Measurements from ENCODE around the gene S100A12. TPM values are rescaled to one million over a fixed set of nuclear protein-coding genes. Genes with fewer than 3 reads are reported as not detected.

Gene S100A12
- total RNA-seq, 1 donor from 2014 or later = 1.2 TPM

DNA sequence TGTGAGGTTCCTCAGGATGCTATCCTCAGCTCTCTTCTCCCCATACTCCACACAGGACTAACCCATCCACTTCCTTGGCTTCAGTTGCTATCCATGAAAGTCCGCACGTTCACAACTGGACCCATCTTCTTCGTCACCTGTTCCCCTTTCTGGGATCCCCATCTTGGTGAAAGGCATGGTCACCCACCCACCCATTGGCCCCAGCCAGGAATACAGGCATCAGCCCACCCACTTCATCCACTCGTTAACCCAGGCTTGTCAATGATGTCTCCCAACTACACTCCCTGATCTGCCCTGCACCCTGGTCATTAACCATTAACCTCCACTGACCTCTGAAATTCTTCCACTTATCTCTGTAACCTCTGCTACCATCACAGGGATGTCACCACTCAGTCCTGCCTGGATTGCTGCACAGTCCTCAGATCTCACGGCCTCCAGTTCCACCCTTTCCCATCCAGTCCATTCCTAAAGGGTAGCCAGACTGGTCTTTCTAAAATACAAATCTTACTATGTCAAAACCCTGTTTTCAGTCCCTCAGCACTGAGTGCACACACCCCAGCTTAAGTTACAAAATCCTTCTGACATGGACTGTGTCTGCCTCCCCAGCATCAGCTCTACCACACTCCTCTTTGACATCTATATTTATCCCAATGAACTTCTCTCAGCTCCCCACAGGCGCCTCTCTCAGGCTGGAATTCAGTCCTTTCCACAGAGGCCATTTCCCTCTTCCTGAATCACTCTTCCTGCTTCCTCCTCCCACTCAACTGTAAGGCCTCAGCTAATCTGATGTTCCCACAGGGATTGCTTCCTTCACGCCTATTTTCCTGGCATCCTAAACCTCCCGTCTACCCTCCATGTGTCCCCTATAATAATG lies 37.2 kb downstream of the S100A12 start:
- DNase-seq (ENCODE audit: low spot score) (no peak), ATAC-seq (no peak)

DNA sequence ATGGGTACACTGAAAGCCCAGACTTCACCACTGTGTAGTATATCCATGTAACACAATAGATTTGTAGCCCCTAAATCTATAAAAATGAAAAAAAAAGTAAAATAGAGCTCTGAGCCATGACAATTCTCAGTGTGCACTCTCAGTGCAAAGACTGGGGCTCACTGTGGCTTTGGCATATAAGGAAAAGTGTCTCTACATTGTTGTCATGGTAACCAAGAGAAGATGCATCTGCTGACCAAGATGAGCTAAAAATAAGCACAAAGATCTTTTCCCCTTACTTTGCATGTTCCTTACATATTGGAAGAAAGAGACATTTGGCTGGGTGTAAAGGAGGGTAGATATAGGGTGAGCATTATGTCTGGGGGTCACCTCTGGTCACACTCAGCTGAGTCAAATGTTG lies 38.8 kb downstream of the S100A12 start:
- DNase-seq (ENCODE audit: low spot score) = no peak

DNA sequence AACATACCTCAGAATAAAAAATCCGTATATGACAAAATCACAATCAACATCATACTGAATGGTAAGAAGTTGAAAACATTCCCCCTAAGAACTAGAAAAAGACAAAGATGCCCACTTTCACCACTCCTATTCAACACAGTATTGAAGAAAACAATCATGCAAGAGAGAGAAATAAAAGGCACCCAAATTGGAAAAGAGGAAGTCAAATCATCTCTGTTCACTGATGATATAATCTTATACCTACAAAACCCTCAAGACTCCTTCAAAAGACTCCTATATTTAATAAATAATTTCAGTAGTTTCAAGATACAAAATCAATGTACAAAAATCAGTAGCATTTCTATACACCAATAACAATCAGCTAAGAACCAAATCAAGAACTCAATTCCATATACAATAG lies 41.5 kb downstream of the S100A12 start:
- no peak for ATAC-seq
- DNase-seq (ENCODE audit: low spot score) = no peak

More for the DNA sequence above, 38.8 kb downstream of the S100A12 start:
- ATAC-seq = no peak

DNA sequence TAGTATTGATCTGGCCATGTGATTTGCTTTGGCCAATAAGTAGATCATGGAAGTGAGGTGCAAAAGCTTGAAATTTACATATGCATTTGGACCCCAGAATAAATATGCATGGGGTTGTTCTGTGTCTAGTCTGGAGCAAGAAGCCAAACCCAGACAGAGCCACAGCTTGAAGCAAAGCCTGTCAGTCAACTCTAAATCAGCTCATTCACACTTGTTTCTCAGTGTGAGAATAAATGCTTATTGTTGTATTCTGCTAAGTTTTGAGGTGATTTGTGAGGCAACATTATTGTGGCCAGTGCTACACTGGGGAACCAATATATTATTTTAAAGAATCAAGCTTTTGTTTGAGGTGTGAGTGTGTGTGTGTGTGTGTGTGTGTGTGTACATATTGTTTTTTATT lies 50.5 kb downstream of the S100A12 start:
- DNase-seq (ENCODE audit: low spot score) (no peak), ATAC-seq (no peak)

Other genes with a start within 250 kb of the S100A12 start
- not detected for gene SPRR2G, start 224.7 kb downstream of the S100A12 start, total RNA-seq
- gene LELP1, start 172.2 kb downstream of the S100A12 start, total RNA-seq = not detected
- gene PRR9, start 158.0 kb downstream of the S100A12 start, total RNA-seq = not detected
- gene LORICRIN, start 115.9 kb downstream of the S100A12 start, total RNA-seq = not detected
- not detected for gene PGLYRP3, start 62.7 kb downstream of the S100A12 start, total RNA-seq
- not detected for gene PGLYRP4, start 26.8 kb downstream of the S100A12 start, total RNA-seq
- 36.3 TPM for gene S100A9, start 17.8 kb downstream of the S100A12 start, total RNA-seq
- 23.7 TPM for gene S100A8, start 15.5 kb upstream of the S100A12 start, total RNA-seq
- not detected for gene S100A7A, start 40.9 kb upstream of the S100A12 start, total RNA-seq
- not detected for gene S100A7, start 85.0 kb upstream of the S100A12 start, total RNA-seq
- 13.9 TPM for gene S100A6, start 160.4 kb upstream of the S100A12 start, total RNA-seq
- gene S100A5, start 165.3 kb upstream of the S100A12 start, total RNA-seq = not detected
- gene S100A4, start 170.2 kb upstream of the S100A12 start, total RNA-seq = 7.1 TPM
- gene S100A3, start 173.6 kb upstream of the S100A12 start, total RNA-seq = not detected
- gene S100A2, start 190.2 kb upstream of the S100A12 start, total RNA-seq = 0.55 TPM
- gene S100A16, start 237.5 kb upstream of the S100A12 start, total RNA-seq = 57.4 TPM
- 4.9 TPM for gene S100A14, start 240.7 kb upstream of the S100A12 start, total RNA-seq